Measurements from ENCODE around the gene LCE5A. TPM values are rescaled to one million over a fixed set of nuclear protein-coding genes. Genes with fewer than 3 reads are reported as not detected.
"Not testable (repeated sequence)": the region's sequence is repeated elsewhere in the genome, so short reads cannot be mapped to it uniquely, and the experiment has no call there.

LCE5A gene
- total and polyA plus RNA-seq, 2 experiments from 2014 or later = not detected

DNA sequence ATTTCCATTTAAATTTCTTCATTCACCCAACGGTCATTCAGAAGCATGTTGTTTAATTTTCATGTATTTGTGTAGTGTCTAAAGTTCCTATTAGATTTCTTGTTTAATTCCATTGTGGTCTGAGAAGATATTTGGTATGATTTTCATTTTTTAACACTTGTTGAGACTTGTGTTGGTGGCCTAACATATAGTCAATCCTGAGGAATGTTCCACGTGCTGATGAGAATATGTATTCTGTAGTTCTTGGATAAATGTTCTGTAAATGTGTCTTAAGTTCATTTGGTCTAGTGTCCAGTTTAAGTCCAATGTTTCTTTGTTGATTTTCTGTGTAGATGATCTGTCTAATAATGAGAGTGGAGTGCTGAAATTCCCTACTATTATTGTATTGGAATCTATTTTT is 22.7 kb upstream of the LCE5A start:
- H3K79me2 ChIP-seq (ENCODE audit: insufficient read depth) = no peaks in the 10 kb centered on the region
- H3K4me3 ChIP-seq = no peak overlapping the region
- H3K9ac ChIP-seq = no peak overlapping the region
- in situ Hi-C loops (cut with MboI) = no loop called here
- no peak for DNase-seq
- H3K4me1 ChIP-seq (ENCODE audit: insufficient read depth) = no peaks in the 10 kb centered on the region
- TF ChIP-seq EZH2 (IDR thresholded peaks at IDR 0.05; ENCODE audit: insufficient read depth, poor library complexity, severe bottlenecking) (no peak), EZH2phosphoT487 (IDR thresholded peaks at IDR 0.05; ENCODE audit: insufficient read depth, low read depth) (no peak)
- H2AFZ ChIP-seq = no peak overlapping the region
- no peaks in the 10 kb centered on the region for H3K9me2 ChIP-seq (ENCODE audit: insufficient read depth)
- H3K36me3 ChIP-seq (ENCODE audit: low read depth) = no peaks in the 10 kb centered on the region
- H4K20me1 ChIP-seq (ENCODE audit: insufficient read depth) = no peaks in the 10 kb centered on the region
- no peaks in the 10 kb centered on the region; the same call in 1 of the 2 replicates for H3K27me3 ChIP-seq (replicated peaks; ENCODE audit: insufficient read depth)
- no peak overlapping the region for H3K4me2 ChIP-seq (ENCODE audit: unreplicated experiment)
- H3K9me3 ChIP-seq (ENCODE audit: low read depth) = no peaks in the 10 kb centered on the region
- no peaks in the 10 kb centered on the region for H3F3A ChIP-seq (ENCODE audit: insufficient read depth)
- no peak overlapping the region for H3K27ac ChIP-seq
- 31 to 52% methylated on average over 2 of the region's 2 CpGs for WGBS, 2 experiments (ENCODE audit: low coverage in 1 of 2, low lambda C conversion rate in 2 of 2, missing lambda C conversion rate in 2 of 2)

- H3F3A ChIP-seq (ENCODE audit: insufficient read depth); H3K36me3 ChIP-seq (ENCODE audit: low read depth); H3K9me2 ChIP-seq (ENCODE audit: insufficient read depth); H3K79me2 ChIP-seq (ENCODE audit: insufficient read depth); H3K9ac ChIP-seq; H3K9me3 ChIP-seq (ENCODE audit: low read depth); H3K4me2 ChIP-seq (ENCODE audit: unreplicated experiment); H4K20me1 ChIP-seq (ENCODE audit: insufficient read depth); H3K27ac ChIP-seq; H2AFZ ChIP-seq; H3K27me3 ChIP-seq (replicated peaks; ENCODE audit: insufficient read depth); H3K4me1 ChIP-seq (ENCODE audit: insufficient read depth); in situ Hi-C loops (cut with MboI); H3K4me3 ChIP-seq: not testable (repeated sequence)
- peak; percentile 31 for DNase-seq
These were observed 19.1 kb upstream of the LCE5A start for GRCh38 chr1:152491537-152491936.

DNA sequence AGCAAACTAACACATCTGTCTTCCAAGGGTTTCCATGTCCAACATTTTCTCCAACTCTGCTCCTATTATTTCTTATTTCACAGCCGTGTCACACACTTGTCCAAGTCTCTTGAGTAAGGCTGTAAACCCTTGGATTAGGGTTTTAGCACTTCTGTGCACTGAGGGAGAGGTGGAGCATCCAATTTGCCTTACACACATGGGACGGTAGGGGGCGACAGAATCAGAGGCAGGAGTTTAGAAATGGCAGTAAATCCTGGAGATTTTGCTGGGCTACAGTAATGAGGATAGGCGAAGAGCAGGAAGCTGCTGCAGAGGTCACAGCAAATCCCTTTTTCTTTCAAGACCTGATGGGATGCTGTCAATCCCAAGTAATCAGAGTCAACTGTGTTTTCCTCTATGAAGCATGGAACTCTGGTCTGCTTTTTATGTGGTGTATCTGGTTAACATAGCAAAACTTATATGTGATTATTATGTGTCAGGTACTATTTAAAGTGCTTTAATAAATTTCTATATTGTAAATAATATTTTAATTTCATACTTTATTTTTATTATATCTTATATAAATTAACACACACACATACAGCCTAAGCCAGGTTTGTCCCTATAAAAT is 15.4 kb upstream of the LCE5A start:
- in situ Hi-C loops (cut with MboI) = no loop called here
- Histone ChIP-seq H3K4me3 (no peak overlapping the region), H3K27me3 (replicated peaks; ENCODE audit: insufficient read depth) (no peaks in the 10 kb centered on the region; the same call in 1 of the 2 replicates), H3K27ac (no peak overlapping the region), H4K20me1 (ENCODE audit: insufficient read depth) (no peaks in the 10 kb centered on the region), H3K9me2 (ENCODE audit: insufficient read depth) (no peaks in the 10 kb centered on the region), H3K4me2 (ENCODE audit: unreplicated experiment) (no peak overlapping the region), H3K9me3 (ENCODE audit: low read depth) (no peaks in the 10 kb centered on the region), H3F3A (ENCODE audit: insufficient read depth) (no peaks in the 10 kb centered on the region), H3K4me1 (ENCODE audit: insufficient read depth) (no peaks in the 10 kb centered on the region), H3K9ac (no peak overlapping the region), H3K79me2 (ENCODE audit: insufficient read depth) (no peaks in the 10 kb centered on the region), H2AFZ (no peak overlapping the region), H3K36me3 (ENCODE audit: low read depth) (no peaks in the 10 kb centered on the region)
- WGBS, 2 experiments (ENCODE audit: low coverage in 1 of 2, low lambda C conversion rate in 2 of 2, missing lambda C conversion rate in 2 of 2) = 10 to 12% methylated on average over 4 of the region's 4 CpGs
- peak; percentile 66 for DNase-seq
- no peak for TF ChIP-seq EZH2phosphoT487 (IDR thresholded peaks at IDR 0.05; ENCODE audit: insufficient read depth, low read depth)
- TF ChIP-seq EZH2 (IDR thresholded peaks at IDR 0.05; ENCODE audit: insufficient read depth, poor library complexity, severe bottlenecking) = no peak

GRCh38 chr1:152497273-152497672 is 13.3 kb upstream of the LCE5A start:
- no peak for TF ChIP-seq EZH2 (IDR thresholded peaks at IDR 0.05; ENCODE audit: insufficient read depth, poor library complexity, severe bottlenecking)
- no peak for TF ChIP-seq EZH2phosphoT487 (IDR thresholded peaks at IDR 0.05; ENCODE audit: insufficient read depth, low read depth)
- in situ Hi-C loops (cut with MboI) = no loop called here
- 10 to 12% methylated on average over 2 of the region's 2 CpGs for WGBS, 2 experiments (ENCODE audit: low coverage in 1 of 2, low lambda C conversion rate in 2 of 2, missing lambda C conversion rate in 2 of 2)
- Histone ChIP-seq H3K36me3 (ENCODE audit: low read depth) (no peaks in the 10 kb centered on the region), H4K20me1 (ENCODE audit: insufficient read depth) (no peaks in the 10 kb centered on the region), H3K79me2 (ENCODE audit: insufficient read depth) (no peaks in the 10 kb centered on the region), H3K4me1 (ENCODE audit: insufficient read depth) (peaks cover 13% of the 10 kb centered on the region), H2AFZ (no peak overlapping the region), H3K4me2 (ENCODE audit: unreplicated experiment) (no peak overlapping the region), H3K9me3 (ENCODE audit: low read depth) (no peaks in the 10 kb centered on the region), H3K4me3 (no peak overlapping the region), H3K27ac (no peak overlapping the region), H3F3A (ENCODE audit: insufficient read depth) (peaks cover 9% of the 10 kb centered on the region), H3K27me3 (replicated peaks; ENCODE audit: insufficient read depth) (no peaks in the 10 kb centered on the region; the same call in 1 of the 2 replicates), H3K9ac (no peak overlapping the region), H3K9me2 (ENCODE audit: insufficient read depth) (no peaks in the 10 kb centered on the region)
- DNase-seq = peak; percentile 72

GRCh38 chr1:152501704-152502103 is 8.9 kb upstream of the LCE5A start:
- Histone ChIP-seq H3K27me3 (replicated peaks; ENCODE audit: insufficient read depth) (0 out of 2 replicates have a peak, but pooled peaks cover 3% of the 10 kb centered on the region), H3K4me1 (ENCODE audit: insufficient read depth) (peaks cover 22% of the 10 kb centered on the region), H3K9ac (peak overlapping the region; percentile 35), H3K4me2 (ENCODE audit: unreplicated experiment) (peak overlapping the region; percentile 28), H3F3A (ENCODE audit: insufficient read depth) (peaks cover 16% of the 10 kb centered on the region), H3K27ac (peak overlapping the region; percentile 65), H3K9me2 (ENCODE audit: insufficient read depth) (no peaks in the 10 kb centered on the region), H3K9me3 (ENCODE audit: low read depth) (no peaks in the 10 kb centered on the region), H2AFZ (no peak overlapping the region), H3K36me3 (ENCODE audit: low read depth) (no peaks in the 10 kb centered on the region), H3K4me3 (no peak overlapping the region), H3K79me2 (ENCODE audit: insufficient read depth) (no peaks in the 10 kb centered on the region), H4K20me1 (ENCODE audit: insufficient read depth) (no peaks in the 10 kb centered on the region)
- 3 to 7% methylated on average over 2 of the region's 2 CpGs for WGBS, 2 experiments (ENCODE audit: low coverage in 1 of 2, low lambda C conversion rate in 2 of 2, missing lambda C conversion rate in 2 of 2)
- TF ChIP-seq EZH2phosphoT487 (IDR thresholded peaks at IDR 0.05; ENCODE audit: insufficient read depth, low read depth) (no peak), EZH2 (IDR thresholded peaks at IDR 0.05; ENCODE audit: insufficient read depth, poor library complexity, severe bottlenecking) (no peak)
- peak; percentile 76 for DNase-seq
- in situ Hi-C loops (cut with MboI) = no loop called here
